ENCODE measurements around the gene CD82.
"Not testable (repeated sequence)": the region's sequence is repeated elsewhere in the genome, so short reads cannot be mapped to it uniquely, and the experiment has no call there.

Gene CD82

DNA sequence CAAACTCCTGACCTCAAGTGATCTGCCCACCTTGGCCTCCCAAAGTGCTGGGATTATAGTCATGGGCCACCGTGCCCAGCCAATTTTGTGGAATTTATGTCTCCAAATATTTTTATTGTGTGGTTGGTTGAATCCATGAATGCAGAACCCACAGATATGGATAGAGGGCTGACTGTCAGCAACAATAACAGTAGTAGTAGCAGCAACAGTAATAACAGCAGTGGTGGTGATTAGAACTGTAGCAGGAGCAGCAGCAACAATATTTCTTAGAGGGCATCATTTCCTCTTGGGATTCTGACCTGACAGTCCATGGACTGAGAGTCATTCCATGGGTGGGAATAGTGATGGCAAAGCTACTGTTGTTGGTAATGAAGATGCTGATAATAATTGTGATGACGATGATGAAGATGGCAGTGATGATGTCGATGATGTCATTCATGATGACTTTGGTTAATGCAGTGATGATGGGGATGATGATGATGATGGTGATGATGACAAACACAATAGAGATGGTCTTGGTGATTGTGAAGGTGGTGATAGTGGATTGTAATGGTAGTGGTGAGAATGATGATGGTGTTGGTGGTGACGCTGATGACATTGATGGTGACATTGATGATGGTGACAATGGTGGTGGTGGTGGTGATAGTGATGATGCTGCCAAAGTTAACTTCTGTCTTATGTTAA is 13.9 kb upstream of the CD82 start:
- no peak overlapping the region for H3K27ac ChIP-seq (ENCODE audit: low read length)
- H3K36me3 ChIP-seq (ENCODE audit: insufficient read depth, low read depth, low read length), result no peaks in the 10 kb centered on the region
- H3K4me3 ChIP-seq (ENCODE audit: low read length), result no peak overlapping the region
- H3K27me3 ChIP-seq (ENCODE audit: insufficient read depth, low read length), result no peaks in the 10 kb centered on the region
- H3K4me1 ChIP-seq (ENCODE audit: insufficient read depth, low read length), result no peaks in the 10 kb centered on the region
- H3K9ac ChIP-seq (ENCODE audit: low read depth, low read length), result no peak overlapping the region
- no peaks in the 10 kb centered on the region for H3K9me3 ChIP-seq (ENCODE audit: insufficient read depth, low read depth, low read length)

DNA sequence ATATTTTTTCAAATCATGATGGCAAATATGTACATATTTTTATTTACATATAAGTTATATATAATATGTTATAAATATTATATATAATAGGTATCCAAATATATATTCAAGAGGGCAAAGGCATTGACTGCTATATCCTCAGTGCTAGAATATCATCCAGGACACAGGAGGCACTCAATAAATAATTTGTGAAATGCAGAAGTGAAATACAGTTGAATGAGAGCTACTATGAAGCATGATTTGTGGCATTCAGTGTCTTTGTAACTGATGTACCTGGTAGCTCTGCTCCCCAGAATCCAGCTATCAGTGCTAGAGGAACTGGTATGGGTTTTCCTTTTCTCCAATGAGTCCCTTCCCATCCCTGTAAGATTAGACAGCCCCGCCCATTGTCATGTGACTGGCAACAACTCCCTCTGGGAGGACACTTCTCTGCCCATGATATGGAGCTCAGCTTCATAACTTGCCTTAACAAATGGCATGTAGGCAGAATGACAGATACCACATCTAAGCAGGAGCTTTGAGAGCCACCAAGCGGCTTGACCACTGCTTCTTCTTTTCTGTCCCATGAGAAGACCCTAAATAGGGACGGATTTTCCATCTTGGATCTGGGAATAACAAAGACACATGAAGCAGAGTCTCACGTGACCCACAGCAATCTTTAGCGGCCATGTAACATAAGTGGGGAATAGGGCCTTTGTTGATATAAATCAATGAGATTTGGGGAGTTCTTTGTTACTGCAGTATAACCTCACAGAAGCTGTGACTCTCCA is 10.2 kb upstream of the CD82 start:
- no peaks in the 10 kb centered on the region for H3K36me3 ChIP-seq (ENCODE audit: insufficient read depth, low read depth, low read length)
- H3K4me3 ChIP-seq (ENCODE audit: low read length), result no peak overlapping the region
- no peak overlapping the region for H3K27ac ChIP-seq (ENCODE audit: low read length)
- H3K27me3 ChIP-seq (ENCODE audit: insufficient read depth, low read length), result peaks cover under 1% of the 10 kb centered on the region; the same call in 1 of the 2 replicates
- H3K9me3 ChIP-seq (ENCODE audit: insufficient read depth, low read depth, low read length), result no peaks in the 10 kb centered on the region
- no peak overlapping the region for H3K9ac ChIP-seq (ENCODE audit: low read depth, low read length)
- peaks cover 18% of the 10 kb centered on the region; the same call in 1 of the 2 replicates for H3K4me1 ChIP-seq (ENCODE audit: insufficient read depth, low read length)

DNA sequence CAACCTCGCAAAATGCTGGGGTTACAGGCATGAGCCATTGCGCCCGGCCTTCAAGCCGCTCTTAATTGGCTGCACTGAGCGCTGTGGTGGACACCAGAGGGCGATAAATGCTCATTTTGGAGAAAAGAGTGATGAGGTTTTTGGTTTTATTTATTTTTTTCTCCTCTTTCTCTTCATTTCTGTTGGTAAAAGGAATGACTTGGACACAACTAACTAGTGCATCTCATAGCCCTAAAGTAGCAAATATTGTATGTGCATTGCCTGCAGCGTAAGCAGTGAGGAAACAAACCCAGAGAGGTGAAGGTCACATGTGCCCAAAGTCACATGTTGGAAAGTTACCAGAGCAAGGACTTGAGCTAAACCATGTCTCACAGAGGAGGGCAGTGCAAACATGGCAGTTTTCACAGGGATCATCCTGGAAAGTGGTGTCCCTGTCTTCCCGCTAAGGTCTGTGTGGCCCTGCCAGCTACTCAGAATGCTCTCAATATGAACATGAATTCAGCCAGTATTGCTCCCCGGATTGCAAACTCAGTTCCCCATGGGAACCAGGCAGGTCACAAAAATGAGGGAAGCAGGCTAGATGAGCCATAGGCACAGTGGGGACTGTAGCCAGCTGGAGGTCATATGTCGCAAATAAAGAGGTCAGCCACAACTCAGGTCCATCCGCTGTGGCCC is 8.6 kb upstream of the CD82 start:
- Histone ChIP-seq H3K27ac (ENCODE audit: low read length) (no peak overlapping the region), H3K27me3 (ENCODE audit: insufficient read depth, low read length) (peaks cover 7% of the 10 kb centered on the region), H3K9ac (ENCODE audit: low read depth, low read length) (no peak overlapping the region), H3K4me3 (ENCODE audit: low read length) (no peak overlapping the region), H3K36me3 (ENCODE audit: insufficient read depth, low read depth, low read length) (no peaks in the 10 kb centered on the region), H3K4me1 (ENCODE audit: insufficient read depth, low read length) (peaks cover 18% of the 10 kb centered on the region; the same call in 1 of the 2 replicates), H3K9me3 (ENCODE audit: insufficient read depth, low read depth, low read length) (no peaks in the 10 kb centered on the region)

DNA sequence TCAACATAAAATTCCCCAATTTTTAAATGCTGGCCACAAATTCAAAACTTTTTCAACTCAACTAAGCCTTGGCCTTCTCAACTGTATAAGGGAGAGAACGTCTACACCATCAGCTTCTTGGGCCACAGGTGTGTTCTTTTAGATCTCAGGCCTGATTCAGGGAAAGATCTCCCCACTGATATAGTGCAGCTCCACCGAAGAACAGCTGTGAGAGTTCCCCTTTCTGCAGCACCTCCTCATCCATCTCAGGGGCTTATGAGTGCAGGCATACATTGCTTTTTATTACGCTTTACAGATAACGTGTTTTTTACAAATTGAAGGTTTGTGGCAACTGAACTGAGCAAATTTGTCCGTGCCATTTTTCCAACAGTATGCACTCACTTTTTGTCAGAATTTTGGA is 8.0 kb upstream of the CD82 start:
- Histone ChIP-seq H3K9ac (ENCODE audit: low read depth, low read length) (no peak overlapping the region), H3K4me1 (ENCODE audit: insufficient read depth, low read length) (peaks cover 18% of the 10 kb centered on the region; the same call in 1 of the 2 replicates), H3K36me3 (ENCODE audit: insufficient read depth, low read depth, low read length) (no peaks in the 10 kb centered on the region)

DNA sequence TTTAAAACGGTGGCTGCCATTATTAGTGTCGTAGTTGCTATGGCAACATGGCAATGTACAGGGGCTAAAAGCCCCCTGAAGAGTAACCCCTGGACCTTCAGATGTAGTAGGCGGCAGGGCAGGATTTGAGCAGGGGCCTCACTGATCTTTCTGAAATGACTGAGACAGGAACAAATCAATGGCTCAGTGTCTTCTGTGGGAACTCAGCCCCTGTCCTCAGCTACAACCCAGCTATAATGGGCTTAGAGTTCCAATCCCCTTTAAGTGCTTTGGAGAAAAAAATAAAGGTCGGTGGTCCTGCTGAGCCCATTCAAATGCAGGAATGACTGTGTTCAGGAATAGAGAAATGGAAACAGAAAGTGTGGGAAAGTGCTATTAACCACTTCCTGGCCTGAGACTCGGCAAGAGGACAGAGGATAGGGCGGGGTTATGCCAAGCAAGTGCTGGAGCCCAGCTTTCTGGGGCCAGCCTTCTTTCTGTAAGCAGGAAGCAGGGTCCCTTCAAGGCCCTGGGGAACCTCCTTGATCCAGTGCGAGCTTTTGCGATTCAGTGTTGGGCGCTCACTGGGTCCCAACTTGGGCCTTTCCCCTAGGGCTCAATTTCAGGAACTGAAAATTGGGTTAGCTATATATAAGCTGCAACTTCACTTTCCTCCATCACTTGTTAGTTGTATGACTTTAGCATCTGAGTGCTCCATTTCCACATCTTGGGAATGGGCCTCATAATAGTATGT is 6.1 kb upstream of the CD82 start:
- Histone ChIP-seq H3K27ac (ENCODE audit: low read length) (no peak overlapping the region), H3K4me3 (ENCODE audit: low read length) (peak overlapping the region; percentile 34; the same call in 1 of the 2 replicates), H3K9me3 (ENCODE audit: insufficient read depth, low read depth, low read length) (no peaks in the 10 kb centered on the region), H3K4me1 (ENCODE audit: insufficient read depth, low read length) (peaks cover 22% of the 10 kb centered on the region; the same call in 1 of the 2 replicates), H3K9ac (ENCODE audit: low read depth, low read length) (peak overlapping the region; percentile 6; the same call in 1 of the 2 replicates), H3K27me3 (ENCODE audit: insufficient read depth, low read length) (peaks cover 18% of the 10 kb centered on the region), H3K36me3 (ENCODE audit: insufficient read depth, low read depth, low read length) (no peaks in the 10 kb centered on the region)

More for the DNA sequence above, 8.0 kb upstream of the CD82 start:
- Histone ChIP-seq H3K27me3 (ENCODE audit: insufficient read depth, low read length) (peaks cover 7% of the 10 kb centered on the region), H3K9me3 (ENCODE audit: insufficient read depth, low read depth, low read length) (no peaks in the 10 kb centered on the region), H3K4me3 (ENCODE audit: low read length) (no peak overlapping the region), H3K27ac (ENCODE audit: low read length) (no peak overlapping the region)

DNA sequence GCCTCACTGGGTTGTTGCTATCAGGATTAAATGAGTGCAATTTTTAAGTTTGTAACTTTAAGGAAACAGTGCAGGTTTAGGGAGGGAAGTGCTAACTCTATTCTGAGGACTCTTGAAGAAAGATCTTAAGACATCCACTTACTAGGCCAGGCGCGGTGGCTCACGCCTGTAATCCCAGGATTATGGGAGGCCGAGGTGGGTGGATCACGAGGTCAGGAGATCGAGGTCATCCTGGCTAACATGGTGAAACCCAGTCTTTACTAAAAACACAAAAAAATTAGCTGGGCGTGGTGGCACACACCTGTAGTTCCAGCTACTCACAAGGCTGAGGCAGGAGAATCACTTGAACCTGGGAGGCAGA is 5.5 kb upstream of the CD82 start:
- peaks cover 26% of the 10 kb centered on the region; the same call in 1 of the 2 replicates for H3K4me1 ChIP-seq (ENCODE audit: insufficient read depth, low read length)
- not testable (repeated sequence) for H3K36me3 ChIP-seq (ENCODE audit: insufficient read depth, low read depth, low read length); H3K4me3 ChIP-seq (ENCODE audit: low read length); H3K9me3 ChIP-seq (ENCODE audit: insufficient read depth, low read depth, low read length); H3K27ac ChIP-seq (ENCODE audit: low read length)
- peak overlapping the region; percentile 6; the same call in 1 of the 2 replicates for H3K9ac ChIP-seq (ENCODE audit: low read depth, low read length)
- H3K27me3 ChIP-seq (ENCODE audit: insufficient read depth, low read length), result peaks cover 21% of the 10 kb centered on the region

DNA sequence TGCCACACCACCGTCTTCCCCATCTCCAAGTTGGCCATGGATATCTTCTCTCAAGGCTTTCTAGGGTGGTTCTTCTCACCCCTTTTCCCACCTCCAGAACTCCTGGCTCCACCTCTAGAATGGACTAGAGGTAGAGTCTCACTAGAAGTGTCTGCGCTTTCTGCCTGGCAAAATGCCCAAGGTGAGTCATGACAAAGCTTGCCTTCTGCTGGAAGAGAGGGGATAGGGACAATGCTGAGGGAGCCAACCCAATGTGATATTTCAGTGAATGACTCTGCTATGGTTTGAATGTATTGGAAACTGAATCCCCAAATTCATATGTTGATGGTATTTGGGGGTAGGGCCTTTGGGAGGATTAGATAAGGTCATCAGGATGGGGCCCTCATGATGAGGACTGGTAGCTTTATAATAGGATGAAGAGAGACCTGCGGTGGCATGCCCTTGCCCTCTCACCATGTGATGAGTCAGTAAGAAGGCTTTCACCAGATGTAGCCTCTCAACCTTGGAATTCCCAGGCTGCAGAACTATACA is 4.1 kb upstream of the CD82 start:
- H3K27ac ChIP-seq (ENCODE audit: low read length), result no peak overlapping the region
- H3K4me1 ChIP-seq (ENCODE audit: insufficient read depth, low read length), result peaks cover 31% of the 10 kb centered on the region; the same call in 1 of the 2 replicates
- no peaks in the 10 kb centered on the region for H3K9me3 ChIP-seq (ENCODE audit: insufficient read depth, low read depth, low read length)
- H3K36me3 ChIP-seq (ENCODE audit: insufficient read depth, low read depth, low read length), result no peaks in the 10 kb centered on the region
- H3K27me3 ChIP-seq (ENCODE audit: insufficient read depth, low read length), result peaks cover 30% of the 10 kb centered on the region
- no peak overlapping the region for H3K4me3 ChIP-seq (ENCODE audit: low read length)
- H3K9ac ChIP-seq (ENCODE audit: low read depth, low read length), result no peak overlapping the region

DNA sequence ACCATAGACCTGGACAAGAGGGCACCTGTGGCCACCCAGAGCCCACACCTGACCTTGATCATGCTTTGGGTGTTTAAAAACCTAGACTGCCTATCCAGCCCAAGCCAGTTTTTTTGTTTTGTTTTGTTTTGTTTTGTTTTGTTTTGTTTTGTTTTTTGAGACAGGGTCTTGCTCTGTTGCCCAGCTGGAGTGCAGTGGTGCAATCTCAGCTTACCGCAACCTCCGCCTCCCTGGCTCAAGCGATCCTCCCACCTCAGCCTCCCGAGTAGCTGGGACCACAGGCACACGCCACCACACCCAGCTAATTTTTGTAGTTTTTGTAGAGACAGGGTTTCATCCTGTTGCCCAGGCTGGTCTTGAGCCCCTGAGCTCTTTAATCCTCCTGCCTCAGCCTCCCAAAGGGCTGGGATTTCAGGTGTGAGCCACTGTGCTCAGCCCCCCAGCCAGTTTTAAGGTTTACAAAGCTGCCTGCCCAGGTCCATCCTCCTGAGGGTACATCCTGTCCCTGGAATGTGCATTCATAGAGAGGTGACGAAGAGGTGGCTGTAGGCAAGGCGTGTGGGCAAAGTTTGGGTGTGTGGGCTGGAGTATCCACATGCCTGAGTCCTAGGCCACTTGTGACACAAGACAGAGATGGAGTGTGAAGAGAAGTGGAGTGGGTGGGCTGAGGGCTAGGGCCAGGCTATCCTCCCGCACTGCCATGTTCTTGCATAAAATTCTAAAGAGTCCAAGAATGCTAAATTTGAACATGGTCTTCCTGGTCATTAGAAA is 3.3 kb upstream of the CD82 start:
- Histone ChIP-seq H3K4me1 (ENCODE audit: insufficient read depth, low read length) (peaks cover 29% of the 10 kb centered on the region; the same call in 1 of the 2 replicates), H3K27ac (ENCODE audit: low read length) (no peak overlapping the region), H3K4me3 (ENCODE audit: low read length) (no peak overlapping the region)

DNA sequence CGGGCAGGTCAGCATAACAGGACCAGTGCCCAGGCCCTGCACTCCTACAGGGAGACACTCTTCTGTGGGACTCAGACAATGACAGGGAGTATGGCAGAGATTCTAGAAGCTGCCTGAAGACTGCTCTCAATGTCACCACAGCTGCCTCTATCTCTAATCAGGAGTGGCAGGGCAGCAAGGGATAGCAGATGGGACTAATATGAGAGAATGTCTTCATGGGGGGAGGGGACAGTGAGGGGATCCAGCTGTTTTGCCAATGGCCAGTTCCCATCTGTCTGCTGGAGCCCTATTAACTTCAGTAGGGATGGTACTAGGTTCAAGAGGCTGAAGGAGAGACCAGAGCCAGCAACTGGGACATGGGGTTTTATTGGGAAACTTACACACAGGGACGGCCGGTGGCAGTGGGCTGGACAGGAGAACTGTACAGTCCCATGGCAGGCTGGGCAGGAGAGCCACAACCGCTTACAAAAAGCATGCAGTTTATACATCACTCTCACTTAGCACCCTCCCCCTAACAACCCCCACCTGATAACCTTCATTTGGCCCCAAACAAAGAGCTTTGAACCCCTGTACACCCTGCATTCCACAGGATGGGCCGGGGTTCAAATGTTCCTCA is 2.5 kb upstream of the CD82 start:
- Histone ChIP-seq H3K27me3 (ENCODE audit: insufficient read depth, low read length) (peaks cover 42% of the 10 kb centered on the region), H3K36me3 (ENCODE audit: insufficient read depth, low read depth, low read length) (no peaks in the 10 kb centered on the region), H3K4me1 (ENCODE audit: insufficient read depth, low read length) (peaks cover 23% of the 10 kb centered on the region; the same call in 1 of the 2 replicates), H3K9me3 (ENCODE audit: insufficient read depth, low read depth, low read length) (no peaks in the 10 kb centered on the region), H3K27ac (ENCODE audit: low read length) (no peak overlapping the region), H3K9ac (ENCODE audit: low read depth, low read length) (no peak overlapping the region), H3K4me3 (ENCODE audit: low read length) (no peak overlapping the region)

More for the DNA sequence above, 3.3 kb upstream of the CD82 start:
- Histone ChIP-seq H3K36me3 (ENCODE audit: insufficient read depth, low read depth, low read length) (no peaks in the 10 kb centered on the region), H3K9ac (ENCODE audit: low read depth, low read length) (no peak overlapping the region), H3K27me3 (ENCODE audit: insufficient read depth, low read length) (peaks cover 38% of the 10 kb centered on the region), H3K9me3 (ENCODE audit: insufficient read depth, low read depth, low read length) (no peaks in the 10 kb centered on the region)

DNA sequence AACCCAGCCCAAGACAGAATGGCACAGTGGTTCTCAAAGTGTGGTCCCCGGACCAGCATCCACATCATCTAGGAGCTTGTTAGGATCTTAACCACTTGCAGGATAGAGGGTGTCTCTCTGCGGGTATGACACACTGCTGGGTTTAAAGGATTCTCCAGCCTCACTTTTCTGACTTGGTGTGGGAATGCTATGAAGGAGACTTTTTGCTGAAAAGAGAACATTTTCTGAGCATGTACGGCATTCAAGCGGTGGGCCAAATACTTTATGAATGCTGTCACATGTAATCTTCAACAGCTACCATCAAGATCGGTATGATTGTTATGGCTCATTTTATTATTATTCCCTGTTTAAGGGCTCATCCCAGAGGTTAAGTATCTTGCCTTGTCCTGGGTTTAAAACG is 1.8 kb upstream of the CD82 start:
- no peak overlapping the region for H3K27ac ChIP-seq (ENCODE audit: low read length)
- H3K4me3 ChIP-seq (ENCODE audit: low read length), result no peak overlapping the region
- H3K9me3 ChIP-seq (ENCODE audit: insufficient read depth, low read depth, low read length), result no peaks in the 10 kb centered on the region
- peaks cover 23% of the 10 kb centered on the region; the same call in 1 of the 2 replicates for H3K4me1 ChIP-seq (ENCODE audit: insufficient read depth, low read length)
- no peak overlapping the region for H3K9ac ChIP-seq (ENCODE audit: low read depth, low read length)
- H3K36me3 ChIP-seq (ENCODE audit: insufficient read depth, low read depth, low read length), result no peaks in the 10 kb centered on the region
- H3K27me3 ChIP-seq (ENCODE audit: insufficient read depth, low read length), result peaks cover 42% of the 10 kb centered on the region
